GM12801 (cell line): ENCODE data around the gene MORC4.

Experiments
- CTCF ChIP-seq: IDR thresholded peaks from one replicate; pipeline ENCODE4 v1.5.1; 2011; ENCODE audit warnings: control low read depth; ENCODE audit not compliant: insufficient read length; ENCODE audit errors: extremely low read depth

MORC4 gene

GRCh38 chrX:106964290-106964689, 35.7 kb downstream of the MORC4 start:
- TF ChIP-seq CTCF, result no peak

GRCh38 chrX:106963111-106963510, 36.9 kb downstream of the MORC4 start:
- no peak for TF ChIP-seq CTCF

GRCh38 chrX:106959901-106960300, 40.1 kb downstream of the MORC4 start:
- no peak for TF ChIP-seq CTCF

GRCh38 chrX:106957856-106958255, 42.2 kb downstream of the MORC4 start:
- TF ChIP-seq CTCF, result no peak

- TF ChIP-seq CTCF, result no peak
Measured at GRCh38 chrX:106955004-106955772, 44.8 kb downstream of the MORC4 start.

- TF ChIP-seq CTCF, result no peak
Measured at GRCh38 chrX:106954041-106954440, 46.0 kb downstream of the MORC4 start.

GRCh38 chrX:106952988-106953387, 47.0 kb downstream of the MORC4 start:
- no peak for TF ChIP-seq CTCF
